Mucosa of stomach (tissue), 1 donor: ENCODE data around the gene MRPL12.
A peak's percentile ranks its signal among the peaks of the same experiment; 100 is the strongest.

Experiments
- H3K27me3 ChIP-seq: one replicate; pipeline ENCODE4 v1.7.0; 2013; ENCODE audit warnings: mild to moderate bottlenecking, low read length; ENCODE audit not compliant: control insufficient read depth, insufficient read depth
- H3K36me3 ChIP-seq: one replicate; pipeline ENCODE4 v1.7.0; 2013; ENCODE audit warnings: low read length; ENCODE audit not compliant: control insufficient read depth, insufficient read depth
- H3K4me1 ChIP-seq: one replicate; pipeline ENCODE4 v1.7.0; 2013; ENCODE audit warnings: mild to moderate bottlenecking, low read length; ENCODE audit not compliant: control insufficient read depth, insufficient read depth
- H3K4me3 ChIP-seq: one replicate; pipeline ENCODE4 v1.7.0; 2013; ENCODE audit warnings: low read length
- H3K9ac ChIP-seq: one replicate; pipeline ENCODE4 v1.7.0; 2013; ENCODE audit warnings: mild to moderate bottlenecking, low read length, moderate library complexity
- H3K9me3 ChIP-seq: one replicate; pipeline ENCODE4 v1.7.0; 2013; ENCODE audit warnings: mild to moderate bottlenecking, low read length, moderate library complexity; ENCODE audit not compliant: control insufficient read depth
- donor health status: Pancreatic carcinoma.

MRPL12 gene

GRCh38 chr17:81684442-81684911, 18.7 kb upstream of the MRPL12 start:
- H3K9me3 ChIP-seq, result no peaks in the 10 kb centered on the region
- H3K9ac ChIP-seq, result peak overlapping the region; percentile 87
- peaks cover 14% of the 10 kb centered on the region for H3K4me1 ChIP-seq
- H3K4me3 ChIP-seq, result peak overlapping the region; percentile 87
- no peaks in the 10 kb centered on the region for H3K27me3 ChIP-seq
- H3K36me3 ChIP-seq, result no peaks in the 10 kb centered on the region

GRCh38 chr17:81685108-81685507, 18.1 kb upstream of the MRPL12 start:
- Histone ChIP-seq H3K9ac (peak overlapping the region; percentile 87), H3K9me3 (no peaks in the 10 kb centered on the region), H3K36me3 (no peaks in the 10 kb centered on the region), H3K4me3 (peak overlapping the region; percentile 87), H3K4me1 (peaks cover 14% of the 10 kb centered on the region), H3K27me3 (no peaks in the 10 kb centered on the region)

DNA sequence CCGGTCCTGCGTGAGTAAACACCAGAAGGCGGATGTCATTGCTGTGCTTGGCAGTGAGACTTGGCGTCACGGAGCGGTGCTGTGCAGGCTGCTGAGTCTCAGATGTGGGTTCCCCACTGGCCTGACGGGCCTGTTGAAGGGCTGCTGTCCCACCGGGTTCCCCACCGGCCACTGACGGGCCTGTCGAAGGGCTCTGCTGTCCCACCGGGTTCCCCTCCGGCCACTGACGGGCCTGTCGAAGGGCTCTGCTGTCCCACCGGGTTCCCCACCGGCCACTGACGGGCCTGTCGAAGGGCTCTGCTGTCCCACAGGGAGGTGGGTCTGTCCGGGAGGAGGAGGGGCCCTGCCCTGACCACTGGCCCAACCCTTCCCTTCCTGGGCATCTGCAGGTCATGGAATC, 16.6 kb upstream of the MRPL12 start:
- Histone ChIP-seq H3K9me3 (no peaks in the 10 kb centered on the region), H3K27me3 (no peaks in the 10 kb centered on the region), H3K36me3 (no peaks in the 10 kb centered on the region), H3K4me1 (peaks cover 14% of the 10 kb centered on the region), H3K4me3 (no peak overlapping the region), H3K9ac (no peak overlapping the region)

DNA sequence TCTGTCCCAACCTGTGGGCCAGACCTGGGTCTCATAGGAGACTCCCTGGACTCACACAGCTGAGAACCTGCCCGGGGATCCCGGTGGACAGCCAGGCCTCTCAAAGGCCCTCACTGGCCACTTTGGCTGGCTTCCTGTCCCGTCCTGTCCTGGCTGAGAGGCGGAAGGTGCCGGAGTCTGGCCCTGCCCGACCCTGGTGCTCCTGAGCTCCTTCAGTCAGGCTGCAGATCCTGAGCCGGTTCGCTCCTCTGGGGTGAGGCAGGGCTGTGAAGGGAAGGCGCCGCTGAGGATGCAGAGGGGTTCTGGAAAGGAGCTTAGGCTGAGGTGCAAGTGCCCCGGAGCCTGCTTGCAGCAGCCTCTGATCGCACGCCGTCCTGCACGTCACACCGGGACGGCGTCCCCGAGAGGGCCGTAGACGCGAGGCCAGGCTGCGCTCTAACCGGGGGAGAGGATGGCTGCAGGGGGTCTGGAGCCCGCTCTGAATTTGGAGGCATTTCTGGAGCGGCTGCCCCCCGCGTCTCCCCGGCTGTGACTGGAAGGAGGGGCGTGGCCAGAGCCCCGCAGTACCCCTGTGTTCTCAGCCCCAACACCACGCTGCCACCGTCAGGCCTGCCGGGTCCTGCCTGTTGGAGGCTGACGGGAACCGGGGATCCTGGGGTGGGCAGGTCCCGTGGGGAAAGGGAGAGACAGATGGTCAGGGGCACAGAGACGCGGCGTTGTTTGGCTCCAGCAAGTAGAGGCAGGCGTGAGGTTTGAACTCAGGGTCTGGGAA, 15.2 kb upstream of the MRPL12 start:
- peaks cover 14% of the 10 kb centered on the region for H3K4me1 ChIP-seq

GRCh38 chr17:81688616-81689015, 14.6 kb upstream of the MRPL12 start:
- H3K4me3 ChIP-seq, result no peak overlapping the region
- H3K4me1 ChIP-seq, result peaks cover 14% of the 10 kb centered on the region
- no peak overlapping the region for H3K9ac ChIP-seq
- no peaks in the 10 kb centered on the region for H3K27me3 ChIP-seq
- peaks cover 6% of the 10 kb centered on the region for H3K36me3 ChIP-seq
- H3K9me3 ChIP-seq, result no peaks in the 10 kb centered on the region

More for the DNA sequence above, 15.2 kb upstream of the MRPL12 start:
- Histone ChIP-seq H3K36me3 (peaks cover 2% of the 10 kb centered on the region), H3K27me3 (no peaks in the 10 kb centered on the region), H3K9me3 (no peaks in the 10 kb centered on the region), H3K9ac (no peak overlapping the region), H3K4me3 (no peak overlapping the region)

- H3K4me3 ChIP-seq, result no peak overlapping the region
- no peaks in the 10 kb centered on the region for H3K27me3 ChIP-seq
- H3K9me3 ChIP-seq, result no peaks in the 10 kb centered on the region
- H3K4me1 ChIP-seq, result peaks cover 6% of the 10 kb centered on the region
- no peak overlapping the region for H3K9ac ChIP-seq
- peaks cover 11% of the 10 kb centered on the region for H3K36me3 ChIP-seq
Observed at GRCh38 chr17:81690066-81690465, 13.1 kb upstream of the MRPL12 start.

DNA sequence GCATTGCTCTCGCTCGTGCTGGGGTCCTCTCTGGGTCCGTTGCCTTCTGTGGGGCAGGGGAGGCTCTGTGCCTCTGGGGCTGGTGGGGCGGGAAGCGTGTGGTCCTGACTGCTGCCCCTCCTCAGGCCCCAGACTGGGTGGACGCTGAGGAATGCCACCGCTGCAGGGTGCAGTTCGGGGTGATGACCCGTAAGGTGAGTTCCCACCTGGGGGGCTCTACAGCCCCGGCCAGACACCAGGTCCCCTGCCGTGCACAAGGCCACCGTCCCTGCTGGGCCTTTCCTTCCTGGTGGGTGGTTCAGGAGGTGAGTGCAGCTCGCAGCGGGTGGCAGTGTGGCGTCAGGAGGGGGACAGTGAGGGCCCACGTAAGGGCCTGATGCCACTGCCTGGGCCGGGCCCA, 12.6 kb upstream of the MRPL12 start:
- H3K4me1 ChIP-seq, result peaks cover 1% of the 10 kb centered on the region
- H3K36me3 ChIP-seq, result peaks cover 15% of the 10 kb centered on the region
- H3K27me3 ChIP-seq, result no peaks in the 10 kb centered on the region
- no peak overlapping the region for H3K4me3 ChIP-seq
- no peak overlapping the region for H3K9ac ChIP-seq
- no peaks in the 10 kb centered on the region for H3K9me3 ChIP-seq

DNA sequence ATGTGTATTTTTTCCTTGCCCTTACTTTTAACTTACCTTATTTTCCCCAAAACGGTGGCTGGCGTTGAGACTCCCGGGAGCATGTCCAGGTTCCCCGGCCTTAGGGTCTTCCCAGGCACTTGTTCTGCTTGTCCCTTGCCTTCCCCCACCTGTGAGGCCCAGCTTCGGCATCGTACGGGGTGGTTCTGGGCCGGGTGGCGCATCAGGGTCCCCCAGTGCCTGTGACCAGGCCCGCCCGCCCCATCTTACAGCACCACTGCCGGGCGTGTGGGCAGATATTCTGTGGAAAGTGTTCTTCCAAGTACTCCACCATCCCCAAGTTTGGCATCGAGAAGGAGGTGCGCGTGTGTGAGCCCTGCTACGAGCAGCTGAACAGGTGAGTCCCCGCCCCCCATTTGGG, 12.0 kb upstream of the MRPL12 start:
- Histone ChIP-seq H3K27me3 (no peaks in the 10 kb centered on the region), H3K4me3 (no peak overlapping the region), H3K4me1 (no peaks in the 10 kb centered on the region), H3K36me3 (peaks cover 15% of the 10 kb centered on the region), H3K9me3 (no peaks in the 10 kb centered on the region), H3K9ac (no peak overlapping the region)

GRCh38 chr17:81691608-81692007, 11.6 kb upstream of the MRPL12 start:
- no peaks in the 10 kb centered on the region for H3K9me3 ChIP-seq
- H3K9ac ChIP-seq, result no peak overlapping the region
- no peaks in the 10 kb centered on the region for H3K27me3 ChIP-seq
- H3K4me3 ChIP-seq, result no peak overlapping the region
- H3K36me3 ChIP-seq, result peaks cover 15% of the 10 kb centered on the region
- no peaks in the 10 kb centered on the region for H3K4me1 ChIP-seq

- Histone ChIP-seq H3K36me3 (peaks cover 15% of the 10 kb centered on the region), H3K4me1 (no peaks in the 10 kb centered on the region), H3K27me3 (no peaks in the 10 kb centered on the region), H3K9me3 (no peaks in the 10 kb centered on the region), H3K9ac (no peak overlapping the region), H3K4me3 (no peak overlapping the region)
Observed at GRCh38 chr17:81693509-81694210, 9.5 kb upstream of the MRPL12 start.

GRCh38 chr17:81694810-81695209, 8.4 kb upstream of the MRPL12 start:
- no peaks in the 10 kb centered on the region for H3K9me3 ChIP-seq
- no peaks in the 10 kb centered on the region for H3K27me3 ChIP-seq
- no peak overlapping the region for H3K4me3 ChIP-seq
- H3K4me1 ChIP-seq, result no peaks in the 10 kb centered on the region
- peaks cover 15% of the 10 kb centered on the region for H3K36me3 ChIP-seq
- H3K9ac ChIP-seq, result no peak overlapping the region

DNA sequence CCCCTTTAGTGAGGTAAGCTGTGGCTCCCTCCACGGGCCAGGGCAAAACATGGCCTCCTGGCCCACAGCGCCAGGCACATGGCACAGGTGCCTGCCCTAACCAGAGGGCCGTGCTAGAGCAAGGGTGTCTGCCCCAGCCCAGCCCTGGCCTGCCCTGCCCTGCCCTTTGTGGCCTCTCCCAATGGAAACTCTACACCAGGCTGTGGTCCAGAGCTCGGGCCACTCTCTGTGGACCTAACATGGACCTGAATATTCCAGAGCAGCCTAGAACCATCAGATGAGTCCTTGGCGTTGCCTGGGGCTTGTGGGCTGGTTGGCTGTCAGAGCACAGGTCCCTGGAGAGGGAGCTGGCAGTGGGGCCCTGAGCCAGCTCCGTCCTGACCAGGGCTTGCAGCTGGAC, 8.0 kb upstream of the MRPL12 start:
- peaks cover 15% of the 10 kb centered on the region for H3K36me3 ChIP-seq
- H3K9ac ChIP-seq, result no peak overlapping the region

More for the DNA sequence above, 8.0 kb upstream of the MRPL12 start:
- no peaks in the 10 kb centered on the region for H3K27me3 ChIP-seq
- no peaks in the 10 kb centered on the region for H3K4me1 ChIP-seq
- no peaks in the 10 kb centered on the region for H3K9me3 ChIP-seq
- H3K4me3 ChIP-seq, result no peak overlapping the region
